HG02759 (cell line): ENCODE measurements around the gene NCAM1.
"Not testable (repeated sequence)": the region's sequence is repeated elsewhere in the genome, so short reads cannot be mapped to it uniquely, and the experiment has no call there.

Source experiments
- ATAC-seq: cut with Tn5 transposase; IDR thresholded peaks from one replicate; pipeline ENCODE4 v1.9.1; 2021; ENCODE audit warnings: mild to moderate bottlenecking, moderate library complexity; ENCODE audit not compliant: unreplicated experiment

NCAM1 gene

GRCh38 chr11:112961146-112961668 is at the start of gene NCAM1:
Gene NCAM1 (plus strand): TSS chr11:112961420.
- no peak for ATAC-seq

DNA sequence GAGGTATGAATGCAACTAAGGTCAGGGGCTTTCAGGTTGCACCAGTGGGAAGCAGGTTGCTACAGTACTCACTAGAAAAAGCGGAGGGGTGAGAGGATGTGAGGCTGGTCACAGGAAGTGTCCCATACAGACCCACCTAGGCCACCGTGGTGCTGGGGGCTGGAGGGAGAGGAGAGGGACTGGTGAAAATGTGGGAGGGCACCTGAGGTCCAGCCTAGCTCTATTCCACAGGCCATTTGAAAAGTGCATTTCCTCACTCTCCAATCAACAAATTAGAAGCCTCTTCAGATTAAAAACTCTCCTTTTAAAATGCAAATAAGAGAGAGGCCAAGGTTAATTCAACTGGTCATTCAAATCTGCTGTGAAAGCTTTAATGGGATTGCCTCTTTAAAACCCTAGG is 38.6 kb upstream of the NCAM1 start:
- no peak for ATAC-seq

GRCh38 chr11:112924836-112925235 is 36.4 kb upstream of the NCAM1 start:
- ATAC-seq, result not testable (repeated sequence)

DNA sequence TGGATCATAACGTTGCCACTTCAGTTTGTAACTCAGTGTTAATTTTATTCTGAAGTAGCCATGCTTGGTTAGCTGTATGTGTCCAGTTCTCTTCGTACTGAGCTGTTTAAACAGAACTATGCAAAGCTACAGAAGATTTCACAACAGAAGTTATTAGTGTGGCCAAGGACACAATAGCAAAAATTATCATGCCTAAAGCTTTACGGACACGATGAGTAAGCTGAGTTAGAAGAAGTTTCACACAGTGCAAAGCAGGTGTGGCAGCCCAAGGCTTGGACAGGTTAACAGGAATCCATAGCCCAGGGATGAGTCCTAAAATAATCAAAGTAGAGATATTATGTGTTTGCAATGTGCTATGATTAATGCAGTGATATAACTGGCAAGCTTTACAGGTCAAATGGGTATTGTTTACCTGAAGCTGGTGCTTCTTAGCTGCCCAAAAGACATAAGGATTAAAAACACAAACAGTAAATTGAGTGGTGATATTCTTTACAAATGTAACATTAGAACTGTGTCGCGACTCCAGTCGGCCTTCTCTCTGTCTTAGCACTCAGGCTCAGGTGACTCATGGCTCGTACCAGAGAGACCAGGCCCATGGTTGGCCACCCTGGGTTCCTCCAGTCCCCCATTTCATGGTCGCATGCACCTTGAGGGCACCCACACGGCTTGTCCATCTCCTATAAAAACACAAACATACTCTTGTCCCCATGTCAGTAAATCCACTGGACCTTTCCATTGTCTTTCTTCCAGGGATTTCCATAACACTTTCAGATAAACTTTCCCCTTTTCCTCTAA is 35.5 kb upstream of the NCAM1 start:
- ATAC-seq, result no peak

DNA sequence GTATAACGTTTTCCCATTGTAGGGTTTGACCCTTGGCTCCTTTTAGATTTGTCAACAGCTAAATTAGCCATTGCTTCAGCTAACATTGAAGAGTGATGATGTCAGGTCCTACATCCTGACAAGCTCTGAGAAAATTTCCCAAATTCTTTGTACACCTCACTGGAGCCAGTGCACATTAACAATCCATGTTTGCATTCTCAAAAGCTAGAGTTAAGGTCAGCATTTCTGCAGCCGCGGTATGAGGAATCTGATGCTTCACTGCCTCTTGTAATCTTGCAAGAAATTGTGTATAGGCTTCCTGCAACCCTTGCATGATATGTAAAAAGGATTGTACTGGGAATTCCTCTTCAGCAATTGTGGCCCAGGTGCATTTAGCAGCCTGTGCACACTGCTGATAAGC is 33.1 kb upstream of the NCAM1 start:
- ATAC-seq, result no peak

DNA sequence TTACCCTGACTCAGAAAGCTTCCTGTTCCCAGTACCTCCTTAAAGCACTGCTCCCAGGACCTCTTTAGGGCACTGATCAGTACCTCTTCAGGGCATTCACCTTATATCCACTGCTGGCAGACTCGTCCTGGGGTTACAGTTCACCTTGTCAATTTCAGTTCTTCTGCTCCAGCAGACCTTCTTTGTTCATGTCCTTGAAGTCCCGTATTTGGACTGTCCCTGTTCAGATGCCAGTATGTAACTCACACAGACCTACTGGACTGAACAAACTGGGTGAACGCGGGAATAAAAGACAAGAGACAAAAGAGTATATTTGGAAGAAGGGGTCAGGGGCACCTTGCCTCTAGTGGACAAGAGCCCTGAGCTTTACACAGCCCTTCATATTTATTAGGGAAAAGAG is 31.8 kb upstream of the NCAM1 start:
- ATAC-seq, result no peak

- no peak for ATAC-seq
These were observed 29.5 kb upstream of the NCAM1 start for GRCh38 chr11:112931703-112932102.

- ATAC-seq, result no peak
These were observed 28.6 kb upstream of the NCAM1 start for GRCh38 chr11:112932593-112932992.

DNA sequence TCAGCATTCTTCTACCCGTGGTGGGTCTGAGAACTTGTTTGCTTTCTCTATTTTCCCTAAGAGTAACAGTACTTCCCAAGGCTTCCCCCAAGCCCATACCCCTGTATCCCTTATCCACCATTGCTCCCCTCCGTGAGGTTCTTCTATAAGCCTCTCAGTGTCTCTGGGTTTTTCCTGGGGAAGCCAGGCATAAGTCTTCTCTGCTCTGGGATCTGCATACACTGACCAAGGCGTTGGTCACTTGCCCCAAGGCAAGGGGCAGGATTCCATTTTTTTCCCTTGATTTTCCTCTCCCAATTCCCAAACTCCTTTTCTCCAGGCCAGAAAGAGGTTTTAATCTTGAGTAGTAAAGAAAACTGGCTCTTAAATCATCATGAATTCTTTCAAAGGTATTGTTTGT is 27.2 kb upstream of the NCAM1 start:
- no peak for ATAC-seq

DNA sequence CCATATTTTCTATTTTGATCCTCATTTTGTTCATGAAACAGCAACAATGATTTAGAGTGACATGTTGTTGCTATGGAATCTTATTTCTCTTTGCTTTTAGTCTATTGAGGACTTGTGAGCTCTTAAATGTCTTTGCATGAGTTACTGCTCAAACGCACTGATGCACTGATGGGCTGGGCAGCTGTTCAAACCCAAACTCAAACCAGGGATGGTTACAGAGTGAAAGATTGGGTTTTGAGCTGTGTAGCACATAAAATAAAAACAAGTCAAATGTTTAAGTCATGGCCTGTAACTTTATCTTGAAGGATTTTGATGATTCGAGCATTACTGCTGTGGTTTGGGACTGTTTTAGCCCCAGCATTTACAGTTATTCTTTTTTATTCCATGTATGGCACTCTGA is 20.1 kb upstream of the NCAM1 start:
- no peak for ATAC-seq

DNA sequence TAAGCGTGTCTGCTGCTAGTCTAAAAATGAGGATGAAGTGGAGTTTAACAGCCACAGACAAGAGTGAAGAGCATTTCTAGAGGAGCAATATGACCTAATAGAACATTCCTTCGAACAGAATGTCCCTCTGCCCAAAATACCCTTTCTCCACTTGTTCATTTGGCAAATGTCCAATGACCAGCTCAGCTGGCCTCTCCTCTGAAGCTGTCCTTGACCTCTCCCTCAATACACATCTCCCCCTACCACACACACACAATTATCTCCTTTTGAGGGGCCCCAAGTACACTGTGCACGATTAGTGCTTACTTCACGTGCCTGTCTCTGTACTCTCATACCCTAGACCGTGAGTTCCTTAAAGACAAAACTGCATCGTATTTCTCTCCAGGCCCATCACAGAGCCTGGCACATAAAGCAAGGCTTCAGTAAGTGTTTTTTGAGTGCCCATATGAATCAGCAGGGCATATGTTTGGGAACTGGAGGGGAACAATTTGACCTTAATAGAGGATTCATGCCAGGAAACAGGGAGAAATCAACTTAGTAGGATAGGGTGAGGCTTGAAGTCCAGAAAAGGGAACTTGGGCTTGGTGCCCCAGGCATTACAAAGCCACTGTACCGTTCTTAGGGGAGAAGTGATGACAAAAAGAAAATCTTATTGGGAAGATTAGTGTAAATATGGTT is 18.1 kb upstream of the NCAM1 start:
- ATAC-seq, result no peak

GRCh38 chr11:112946866-112947265 is 14.4 kb upstream of the NCAM1 start:
- ATAC-seq, result no peak

DNA sequence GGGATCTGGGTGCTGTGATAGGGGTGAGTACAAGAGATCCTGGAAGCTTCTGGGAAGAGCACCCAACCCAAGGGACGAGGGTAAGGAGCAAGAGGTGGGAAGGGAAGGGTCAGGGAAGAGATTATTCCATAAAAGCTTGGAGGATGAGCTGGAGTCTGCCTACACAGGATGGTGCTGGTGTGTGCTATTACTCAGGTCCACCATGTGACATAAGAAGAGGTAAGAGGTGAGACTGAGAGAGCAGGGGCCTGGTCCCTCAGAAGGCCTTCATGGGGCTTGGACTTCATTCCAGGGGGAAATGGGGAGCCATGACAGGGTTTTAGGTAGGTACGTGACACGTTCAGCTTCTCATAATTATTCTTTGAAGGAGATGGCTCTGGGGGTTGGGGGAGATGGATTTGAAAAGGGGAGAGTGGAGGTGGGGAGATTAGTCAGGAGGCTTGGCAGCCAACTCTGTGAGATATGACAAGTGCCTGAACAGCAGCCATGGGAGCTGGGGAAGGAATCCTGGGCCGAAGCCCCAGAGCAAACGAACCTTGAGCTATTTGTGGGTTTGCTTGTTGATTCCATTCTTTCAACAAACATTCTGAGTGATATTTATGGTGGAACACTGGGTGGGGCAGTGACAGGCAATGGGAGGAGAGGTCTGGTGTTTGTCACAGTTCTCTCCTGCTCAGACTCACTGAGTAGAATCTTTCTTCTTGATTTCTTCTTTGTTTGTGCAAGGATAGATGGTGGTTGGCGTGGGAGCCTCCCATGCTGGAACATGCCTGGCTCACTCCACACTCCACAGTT is 11.2 kb upstream of the NCAM1 start:
- no peak for ATAC-seq

GRCh38 chr11:112958670-112959069 is 2.5 kb upstream of the NCAM1 start:
- ATAC-seq, result no peak

GRCh38 chr11:112961751-112962578 is 745 bp downstream of the NCAM1 start:
- no peak for ATAC-seq

- ATAC-seq, result no peak
These were observed 1.6 kb downstream of the NCAM1 start for GRCh38 chr11:112962579-112963367.

- ATAC-seq, result no peak
These were observed 2.2 kb downstream of the NCAM1 start for GRCh38 chr11:112963368-112963955.

GRCh38 chr11:112965656-112966055 is 4.4 kb downstream of the NCAM1 start:
- no peak for ATAC-seq

DNA sequence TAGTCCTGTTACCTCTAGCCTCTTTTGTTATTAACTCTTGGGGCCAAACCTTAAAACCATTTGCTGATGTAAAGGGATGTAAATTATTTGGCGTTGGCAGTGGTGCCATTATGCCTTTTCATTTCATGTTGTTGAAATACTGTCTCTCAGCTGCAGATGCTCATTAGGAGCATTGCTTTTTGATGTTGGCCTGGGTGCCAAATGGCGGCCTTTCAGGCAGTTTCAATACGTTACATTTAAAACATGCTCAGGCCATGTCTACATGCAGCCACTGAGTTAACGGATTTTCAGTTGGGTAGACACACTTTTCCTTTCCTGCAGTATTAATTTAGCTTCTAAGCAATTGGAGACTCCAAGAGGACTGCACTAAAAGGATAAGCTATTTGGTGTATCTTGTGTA is 5.3 kb downstream of the NCAM1 start:
- ATAC-seq, result no peak
